Pancreas (tissue), 10 donors: ENCODE data around the gene HOXD3. TPM values are rescaled to one million over a fixed set of nuclear protein-coding genes. Genes with fewer than 3 reads are reported as not detected.
A peak's percentile ranks its signal among the peaks of the same experiment; 100 is the strongest.

ENCODE experiments used
- ATAC-seq, 4 donors: fragments of 200-7000 bp; cut with Tn5 transposase; one replicate each; pipeline versions ENCODE4 v1.8.0 to v1.9.1; 2020; ENCODE audit warnings: mild to moderate bottlenecking in 4 of 4, moderate library complexity in 4 of 4
- DNase-seq, 6 donors: peaks; one replicate each; pipeline ENCODE4 v3.0.0-alpha.2; 2020
- FAIRE-seq: peaks from 2 replicates; lab custom pipeline; 2012; peaks lifted over from hg19 to GRCh38; lab: Jason Lieb, UNC
- H3K27ac ChIP-seq, 4 donors: fragments of 200-600 bp; sonication (generic); 1 replicate in 3 of 4; 2 replicates in 1 of 4; pipeline versions ENCODE4 v1.5.0 to v1.8.0; 2020
- H3K27me3 ChIP-seq, 4 donors: fragments of 200-600 bp; one replicate each; pipeline ENCODE4 v1.8.0; 2021
- H3K36me3 ChIP-seq, 3 donors: fragments of 200-600 bp; sonication (generic) in 1 of 3; one replicate each; pipeline versions ENCODE4 v1.5.0 to v1.8.0; 2020 to 2021
- H3K4me1 ChIP-seq, 3 donors: fragments of 200-600 bp; one replicate each; pipeline ENCODE4 v1.8.0; 2021
- H3K4me3 ChIP-seq, 4 donors: fragments of 200-600 bp; sonication (generic) in 2 of 4; one replicate each; pipeline versions ENCODE4 v1.5.0 to v1.8.0; 2020 to 2021
- H3K9me3 ChIP-seq, 4 donors: fragments of 200-600 bp; one replicate each; pipeline ENCODE4 v1.8.0; 2021
- WGBS, 2 donors: extraction: QIAGEN DNeasy Blood & Tissue Kit; methylation state at CpG; one replicate each; pipeline ENCODE4 v1.1.7; 2013; 5-methylcytosine and 5-hydroxymethylcytosine counted together
- intact Hi-C, 3 donors: fragments of 100-400 bp; cut with DNase I; formaldehyde crosslinking; loops; one replicate each; pipeline versions ENCODE4 v1.11.1 to v1.14.2; 2022
- polyA plus RNA-seq, 2 donors: library from polyadenylated mRNA; stranded (reverse); fragments of 200-250 nt; gene quantifications; one replicate each; pipeline ENCODE4 v1.2.3, GENCODE V29; 2013
- total RNA-seq, 6 donors: library from RNA; stranded (reverse); fragmentation: NEBNext Ultra II Directional in 4 of 6; extraction: Animal tissue kit (Norgen Biotek cat#: 25700) in 4 of 6; gene quantifications; one replicate each; pipeline versions ENCODE4 v1.2.1 to v1.2.4, GENCODE V29; 2021 to 2023
- TF ChIP-seq, protein P1 (sequence below), 4 donors: fragments of 200-600 bp; sonication (generic) in 3 of 4; IDR thresholded peaks; one replicate each; pipeline versions ENCODE4 v1.5.0 to v1.8.0; 2021; ENCODE audit warnings: antibody characterized with exemption in 4 of 4
- donor health status: healthy with polysubstance abuse.
- donor health status: DM: no; HTN: no; CAD: no; lungs with moderate emphysema.
- donor health status: DM: no; HTN: no; CAD: no.
- donor health status: control.
- donor health status: control.
- donor health status: Bipolar disorder and iron deficiency.
- donor health status: DM: yes; HTN: yes; CAD: no.
- donor health status: DM: no; HTN: no; CAD: no.
- donor health status: DM: no; HTN: no; CAD: no.
- donor health status: DM: yes; HTN: yes; CAD: no.

Gene HOXD3
- total and polyA plus RNA-seq, 8 donors, result 0.19 to 0.68 (median 0.25) TPM; not detected in 1

DNA sequence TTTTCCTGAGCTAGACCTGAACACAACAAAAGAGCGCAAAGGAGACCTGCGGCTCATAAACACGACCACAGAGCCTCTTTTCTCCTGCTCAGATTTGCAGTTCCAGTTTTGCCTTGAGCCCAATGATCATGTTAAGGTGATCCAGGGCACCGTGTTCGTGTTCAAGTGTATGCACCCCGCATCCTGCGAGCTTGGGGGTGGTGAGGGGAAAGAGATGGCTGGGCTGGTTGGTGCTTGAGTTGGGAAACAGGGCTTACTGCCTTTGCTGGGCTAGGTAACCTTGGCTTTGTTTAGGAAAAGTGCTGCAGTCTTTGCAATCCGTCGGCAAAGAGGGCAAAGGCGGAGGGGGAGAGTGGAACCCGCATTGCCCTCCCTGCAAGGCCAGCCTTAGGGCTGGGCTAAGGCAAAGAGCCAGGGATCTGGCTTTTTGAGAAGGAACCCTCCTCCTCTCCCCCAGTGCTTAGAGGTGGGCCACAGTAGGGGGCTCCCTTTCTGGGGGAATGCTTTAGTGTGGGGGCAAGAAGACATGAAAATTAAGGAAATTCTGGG, 39.2 kb upstream of the HOXD3 start:
- H3K27me3 ChIP-seq, result peaks cover 0 to 96% (median 41%) of the 10 kb centered on the region in 4 donors
- TF ChIP-seq, protein P1, sequence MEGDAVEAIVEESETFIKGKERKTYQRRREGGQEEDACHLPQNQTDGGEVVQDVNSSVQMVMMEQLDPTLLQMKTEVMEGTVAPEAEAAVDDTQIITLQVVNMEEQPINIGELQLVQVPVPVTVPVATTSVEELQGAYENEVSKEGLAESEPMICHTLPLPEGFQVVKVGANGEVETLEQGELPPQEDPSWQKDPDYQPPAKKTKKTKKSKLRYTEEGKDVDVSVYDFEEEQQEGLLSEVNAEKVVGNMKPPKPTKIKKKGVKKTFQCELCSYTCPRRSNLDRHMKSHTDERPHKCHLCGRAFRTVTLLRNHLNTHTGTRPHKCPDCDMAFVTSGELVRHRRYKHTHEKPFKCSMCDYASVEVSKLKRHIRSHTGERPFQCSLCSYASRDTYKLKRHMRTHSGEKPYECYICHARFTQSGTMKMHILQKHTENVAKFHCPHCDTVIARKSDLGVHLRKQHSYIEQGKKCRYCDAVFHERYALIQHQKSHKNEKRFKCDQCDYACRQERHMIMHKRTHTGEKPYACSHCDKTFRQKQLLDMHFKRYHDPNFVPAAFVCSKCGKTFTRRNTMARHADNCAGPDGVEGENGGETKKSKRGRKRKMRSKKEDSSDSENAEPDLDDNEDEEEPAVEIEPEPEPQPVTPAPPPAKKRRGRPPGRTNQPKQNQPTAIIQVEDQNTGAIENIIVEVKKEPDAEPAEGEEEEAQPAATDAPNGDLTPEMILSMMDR (IDR thresholded peaks at IDR 0.05), result no peak
- H3K27ac ChIP-seq, result no peak overlapping the region
- no peaks in the 10 kb centered on the region for H3K9me3 ChIP-seq
- DNase-seq (no peak), FAIRE-seq (no peak), ATAC-seq (no peak)
- H3K36me3 ChIP-seq, result no peaks in the 10 kb centered on the region
- intact Hi-C loops, result no loop called here
- H3K4me3 ChIP-seq, result no peak overlapping the region
- WGBS, 2 donors, result 8 to 9% methylated on average over 11 of the region's 11 CpGs
- peaks cover 0 to 5% (median 0%) of the 10 kb centered on the region in 3 donors for H3K4me1 ChIP-seq

DNA sequence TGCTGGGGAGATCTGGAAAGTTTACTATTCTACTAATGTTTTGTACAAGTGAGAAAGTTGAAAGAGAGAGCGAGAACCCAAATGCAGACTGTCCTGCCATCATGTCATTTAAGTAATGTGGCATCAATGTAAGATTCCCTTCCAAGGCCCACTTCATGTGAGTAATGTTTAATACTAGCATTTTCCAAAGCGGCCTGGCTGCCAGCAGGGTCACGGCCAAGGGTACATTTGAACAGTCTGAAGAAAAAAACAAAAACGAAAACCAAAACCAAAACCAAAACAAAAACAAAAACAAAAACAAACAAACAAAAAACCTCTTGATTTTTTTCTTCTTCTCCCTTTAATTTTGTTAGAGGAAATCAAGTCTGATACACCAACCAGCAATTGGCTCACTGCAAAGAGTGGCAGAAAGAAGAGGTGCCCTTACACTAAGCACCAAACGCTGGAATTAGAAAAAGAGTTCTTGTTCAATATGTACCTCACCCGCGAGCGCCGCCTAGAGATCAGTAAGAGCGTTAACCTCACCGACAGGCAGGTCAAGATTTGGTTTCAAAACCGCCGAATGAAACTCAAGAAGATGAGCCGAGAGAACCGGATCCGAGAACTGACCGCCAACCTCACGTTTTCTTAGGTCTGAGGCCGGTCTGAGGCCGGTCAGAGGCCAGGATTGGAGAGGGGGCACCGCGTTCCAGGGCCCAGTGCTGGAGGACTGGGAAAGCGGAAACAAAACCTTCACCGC, 38.3 kb upstream of the HOXD3 start:
- FAIRE-seq (no peak), ATAC-seq (no peak), DNase-seq (no peak)
- H3K27me3 ChIP-seq, result peaks cover 0 to 92% (median 44%) of the 10 kb centered on the region in 4 donors
- H3K4me1 ChIP-seq, result peaks cover 0 to 5% (median 0%) of the 10 kb centered on the region in 3 donors
- TF ChIP-seq, protein P1 (IDR thresholded peaks at IDR 0.05), result peak in 1 of 4 donors; percentile 9
- WGBS, 2 donors, result 12 to 13% methylated on average over 24 of the region's 24 CpGs
- H3K4me3 ChIP-seq, result no peak overlapping the region
- H3K36me3 ChIP-seq, result no peaks in the 10 kb centered on the region
- H3K27ac ChIP-seq, result no peak overlapping the region
- no peaks in the 10 kb centered on the region for H3K9me3 ChIP-seq
- intact Hi-C loops, result no loop called here

DNA sequence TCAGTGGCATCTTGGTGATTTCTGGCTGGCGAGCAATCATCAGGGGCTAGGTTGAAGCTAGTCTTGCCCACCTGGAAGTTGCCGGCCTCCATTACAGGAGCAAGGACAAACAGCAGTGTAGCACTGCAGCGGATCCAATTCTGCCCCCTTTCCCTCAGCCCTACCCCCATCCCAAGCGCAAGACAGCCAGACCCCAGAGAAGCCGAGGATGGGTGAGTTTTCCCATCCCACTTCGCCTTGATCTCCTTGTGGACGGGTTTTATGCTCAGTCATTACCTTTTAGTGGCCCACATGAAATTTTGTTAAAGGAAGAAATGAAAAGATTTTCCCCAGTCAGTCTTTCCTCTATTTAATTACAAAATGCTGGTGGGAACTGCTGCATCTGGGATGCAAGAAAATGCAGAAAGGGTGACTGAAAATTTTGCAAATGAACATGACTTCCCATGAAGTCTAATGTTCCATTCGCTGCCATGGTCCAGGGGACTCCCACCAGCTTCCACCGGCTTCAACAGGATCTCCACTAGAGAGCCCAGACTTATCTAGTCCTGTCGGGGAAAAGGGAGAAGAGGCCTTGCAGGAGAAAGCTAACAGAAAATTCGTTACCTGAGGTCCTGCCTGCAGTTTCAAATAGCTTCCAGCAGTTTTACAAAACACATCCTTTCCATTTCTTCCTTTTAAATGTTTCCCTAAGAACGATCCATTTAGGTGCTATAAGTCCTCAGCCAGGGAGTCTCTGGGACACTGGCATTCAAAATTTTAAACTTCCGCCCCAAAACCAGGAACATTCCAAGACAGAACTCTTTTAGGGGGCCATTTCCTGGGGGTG, 36.5 kb upstream of the HOXD3 start:
- TF ChIP-seq, protein P1 (IDR thresholded peaks at IDR 0.05), result no peak
- intact Hi-C loops, result loop anchor here in 2 of 3 donors (10.0 kb wide), 3 partner anchors 524 to 1024 kb away; no protein-coding TSS in a partner anchor
- Histone ChIP-seq H3K27me3 (peaks cover 0 to 90% (median 46%) of the 10 kb centered on the region in 4 donors), H3K27ac (no peak overlapping the region), H3K4me1 (peaks cover 0 to 5% (median 0%) of the 10 kb centered on the region in 3 donors), H3K4me3 (no peak overlapping the region), H3K9me3 (no peaks in the 10 kb centered on the region), H3K36me3 (no peaks in the 10 kb centered on the region)
- no peak for FAIRE-seq
- 14 to 15% methylated on average over 13 of the region's 13 CpGs for WGBS, 2 donors
- no peak for ATAC-seq
- no peak for DNase-seq

DNA sequence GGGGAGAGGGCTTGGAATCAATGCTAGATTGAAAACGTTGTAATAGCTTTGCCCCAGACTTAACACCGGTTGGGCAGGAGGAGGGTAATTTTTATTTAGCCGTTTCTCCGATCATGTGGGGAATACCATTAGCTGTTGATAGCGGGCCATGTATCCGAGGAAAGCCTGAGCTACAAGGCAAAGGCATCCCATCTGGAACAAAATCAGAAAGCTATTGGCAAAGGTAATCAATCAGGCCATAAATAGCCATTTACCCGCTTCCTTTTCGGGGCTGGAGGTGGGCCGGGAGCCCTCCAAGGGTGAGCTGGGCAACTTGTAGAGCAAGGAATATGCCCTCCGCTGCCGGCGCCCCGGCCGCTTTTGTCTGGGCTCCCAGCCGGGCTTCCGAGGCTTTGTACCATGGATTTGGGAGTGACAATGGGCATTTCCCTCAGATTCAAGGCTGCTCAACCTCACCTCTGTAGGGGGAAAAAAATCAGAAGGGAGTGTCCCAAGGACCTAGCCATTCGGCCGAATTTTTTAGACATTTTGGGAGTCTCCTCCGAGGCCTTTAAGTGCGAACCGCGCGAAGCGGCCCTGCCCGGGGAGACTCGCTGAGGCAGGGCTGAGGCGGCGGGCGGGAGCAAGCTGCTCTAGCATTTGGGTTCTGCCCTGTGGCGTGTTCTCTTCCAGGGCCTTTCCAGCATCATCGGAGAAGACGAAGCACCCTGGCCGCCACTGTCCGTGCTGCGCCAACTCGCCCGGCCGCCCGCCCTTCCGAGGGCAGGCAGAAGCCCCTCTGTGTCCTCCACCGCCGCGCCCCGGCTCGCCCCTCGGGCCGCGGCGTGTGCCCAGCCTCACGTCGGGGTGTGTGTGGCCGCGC, 35.7 kb upstream of the HOXD3 start:
- ATAC-seq, result no peak
- TF ChIP-seq, protein P1 (IDR thresholded peaks at IDR 0.05), result no peak
- 12% methylated on average over 53 of the region's 53 CpGs for WGBS, 2 donors
- H3K27me3 ChIP-seq, result peaks cover 0 to 91% (median 42%) of the 10 kb centered on the region in 4 donors
- H3K4me1 ChIP-seq, result peaks cover 0 to 5% (median 0%) of the 10 kb centered on the region in 3 donors
- H3K27ac ChIP-seq, result no peak overlapping the region
- peak in 1 of 6 donors; percentile 57 for DNase-seq
- H3K36me3 ChIP-seq, result no peaks in the 10 kb centered on the region
- FAIRE-seq, result no peak
- intact Hi-C loops, result loop anchor here in 2 of 3 donors (10.0 kb wide), 3 partner anchors 523 to 1023 kb away; no protein-coding TSS in a partner anchor
- H3K4me3 ChIP-seq, result no peak overlapping the region
- no peaks in the 10 kb centered on the region for H3K9me3 ChIP-seq
